ENCODE results near the gene ARL15. TPM values are rescaled to one million over a fixed set of nuclear protein-coding genes. Genes with fewer than 3 reads are reported as not detected.

ARL15 gene
- total and polyA plus RNA-seq, 9 of the 15 experiments (the other 6 are each of a cell fraction or from before 2014, with no cell fraction given) = 18.5 to 80.4 (median 57.0) TPM

DNA sequence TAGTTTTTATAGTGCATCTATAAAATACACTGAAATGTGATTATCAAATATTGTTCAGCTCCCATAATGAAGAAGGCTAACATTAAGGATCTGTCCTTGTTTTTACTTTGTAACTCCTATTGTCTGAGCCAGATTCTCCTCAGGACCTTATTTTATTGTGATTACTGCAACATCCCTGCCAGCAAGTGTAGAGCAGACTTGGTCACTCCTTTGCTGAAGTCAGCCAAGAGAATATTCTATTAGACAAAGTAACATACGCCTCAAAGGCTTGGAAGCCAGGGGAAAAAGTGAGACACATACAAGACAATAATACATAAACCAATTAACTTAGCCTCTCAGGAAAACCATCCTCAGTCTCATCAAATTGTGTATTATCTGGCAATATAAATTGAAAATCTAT, 269.6 kb downstream of the ARL15 start:
- no peak for DNase-seq (ENCODE audit: extremely low read depth in 1 of 4, low spot score in 3 of 4)
- no peak for TF ChIP-seq ZNF395 (CRISPR knock-in tag; IDR thresholded peaks at IDR 0.05)
- TF ChIP-seq, protein P1, sequence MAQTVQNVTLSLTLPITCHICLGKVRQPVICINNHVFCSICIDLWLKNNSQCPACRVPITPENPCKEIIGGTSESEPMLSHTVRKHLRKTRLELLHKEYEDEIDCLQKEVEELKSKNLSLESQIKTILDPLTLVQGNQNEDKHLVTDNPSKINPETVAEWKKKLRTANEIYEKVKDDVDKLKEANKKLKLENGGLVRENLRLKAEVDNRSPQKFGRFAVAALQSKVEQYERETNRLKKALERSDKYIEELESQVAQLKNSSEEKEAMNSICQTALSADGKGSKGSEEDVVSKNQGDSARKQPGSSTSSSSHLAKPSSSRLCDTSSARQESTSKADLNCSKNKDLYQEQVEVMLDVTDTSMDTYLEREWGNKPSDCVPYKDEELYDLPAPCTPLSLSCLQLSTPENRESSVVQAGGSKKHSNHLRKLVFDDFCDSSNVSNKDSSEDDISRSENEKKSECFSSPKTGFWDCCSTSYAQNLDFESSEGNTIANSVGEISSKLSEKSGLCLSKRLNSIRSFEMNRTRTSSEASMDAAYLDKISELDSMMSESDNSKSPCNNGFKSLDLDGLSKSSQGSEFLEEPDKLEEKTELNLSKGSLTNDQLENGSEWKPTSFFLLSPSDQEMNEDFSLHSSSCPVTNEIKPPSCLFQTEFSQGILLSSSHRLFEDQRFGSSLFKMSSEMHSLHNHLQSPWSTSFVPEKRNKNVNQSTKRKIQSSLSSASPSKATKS (CRISPR knock-in tag; IDR thresholded peaks at IDR 0.05) = no peak
- no peaks in the 10 kb centered on the region for H3K9me3 ChIP-seq (replicated peaks; ENCODE audit: control insufficient read depth, insufficient read depth, low read depth, low read length)
- no peak overlapping the region for H3K27ac ChIP-seq (ENCODE audit: extremely low read depth, low read depth, low read length)
- H2AFZ ChIP-seq (ENCODE audit: low read depth, low read length) = no peak overlapping the region
- in situ Hi-C loops (cut with MboI) = no loop called here
- POLR2A ChIA-PET = no interaction called here
- no peaks in the 10 kb centered on the region for H3K27me3 ChIP-seq (ENCODE audit: control insufficient read depth in 2 of 2, insufficient read depth in 2 of 2, low read length in 2 of 2)
- WGBS (ENCODE audit: insufficient coverage, low coverage, missing lambda C conversion rate) = 83% methylated on average over 1 of the region's 1 CpG
- H3K9me1 ChIP-seq (ENCODE audit: control insufficient read depth, insufficient read depth, low read length) = no peaks in the 10 kb centered on the region
- intact Hi-C loops (cut with micrococcal nuclease) = no loop called here
- H3K36me3 ChIP-seq (ENCODE audit: control insufficient read depth, insufficient read depth, low read length) = no peaks in the 10 kb centered on the region
- CTCF ChIA-PET (ENCODE audit: low intra/inter-chr PET ratio) = no interaction called here
- H3K9ac ChIP-seq (ENCODE audit: insufficient read depth in 1 of 2, low read depth in 2 of 2, low read length in 2 of 2) = no peak overlapping the region
- H3K4me3 ChIP-seq = no peak overlapping the region
- FAIRE-seq = no peak
- no peak overlapping the region for H3K4me2 ChIP-seq (ENCODE audit: insufficient read depth, low read length)
- no peaks in the 10 kb centered on the region; the same call in 1 of the 2 replicates for H4K20me1 ChIP-seq (replicated peaks; ENCODE audit: control insufficient read depth, insufficient read depth, low read length)
- no peaks in the 10 kb centered on the region for H3K4me1 ChIP-seq (replicated peaks in 1 of 2; ENCODE audit: control insufficient read depth in 2 of 2, insufficient read depth in 2 of 2, low read length in 2 of 2)
- BruUV-seq (replicated peaks) = no TSS peak
- ATAC-seq = no peak
- H3K79me2 ChIP-seq (ENCODE audit: control insufficient read depth, insufficient read depth, low read length) = peaks cover 3% of the 10 kb centered on the region; the same call in 1 of the 3 replicates

All from K562 (cell line).